GM18907 (cell line): Measurements from ENCODE around the gene LIN7C.
"Not testable (repeated sequence)": the region's sequence is repeated elsewhere in the genome, so short reads cannot be mapped to it uniquely, and the experiment has no call there.

Experiments
- ATAC-seq: cut with Tn5 transposase; IDR thresholded peaks from one replicate; pipeline ENCODE4 v1.9.1; 2021; ENCODE audit warnings: mild to moderate bottlenecking, moderate library complexity; ENCODE audit not compliant: unreplicated experiment

LIN7C gene

GRCh38 chr11:27506200-27507182 is at the start of gene LIN7C:
Gene LIN7C (minus strand): TSS chr11:27506769. CDS start chr11:27506752, 17 bp downstream.
- peak; percentile 97 for ATAC-seq

- ATAC-seq, result no peak
Observed at GRCh38 chr11:27555264-27555663, 48.7 kb upstream of the LIN7C start.

- no peak for ATAC-seq
Observed at GRCh38 chr11:27553186-27553585, 46.6 kb upstream of the LIN7C start.

GRCh38 chr11:27552341-27552740 is 45.8 kb upstream of the LIN7C start:
- no peak for ATAC-seq

GRCh38 chr11:27551127-27551526 is 44.6 kb upstream of the LIN7C start:
- peak; percentile 60 for ATAC-seq

GRCh38 chr11:27545946-27546345 is 39.4 kb upstream of the LIN7C start:
- no peak for ATAC-seq

GRCh38 chr11:27545035-27545434 is 38.5 kb upstream of the LIN7C start:
- no peak for ATAC-seq

GRCh38 chr11:27541790-27542189 is 35.2 kb upstream of the LIN7C start:
- no peak for ATAC-seq

GRCh38 chr11:27540051-27540450 is 33.5 kb upstream of the LIN7C start:
- ATAC-seq, result no peak

- ATAC-seq, result no peak
Observed at GRCh38 chr11:27535103-27535502, 28.5 kb upstream of the LIN7C start.

GRCh38 chr11:27532652-27533325 is 26.2 kb upstream of the LIN7C start:
- no peak for ATAC-seq

- ATAC-seq, result no peak
Observed at GRCh38 chr11:27528712-27529111, 22.1 kb upstream of the LIN7C start.

- ATAC-seq, result no peak
Observed at GRCh38 chr11:27526535-27526934, 20.0 kb upstream of the LIN7C start.

- ATAC-seq, result no peak
Observed at GRCh38 chr11:27525824-27526516, 19.4 kb upstream of the LIN7C start.

- ATAC-seq, result no peak
Observed at GRCh38 chr11:27524155-27524554, 17.6 kb upstream of the LIN7C start.

GRCh38 chr11:27520226-27520625 is 13.7 kb upstream of the LIN7C start:
- ATAC-seq, result no peak

GRCh38 chr11:27518518-27518917 is 11.9 kb upstream of the LIN7C start:
- no peak for ATAC-seq

GRCh38 chr11:27517490-27517889 is 10.9 kb upstream of the LIN7C start:
- ATAC-seq, result not testable (repeated sequence)

- no peak for ATAC-seq
Observed at GRCh38 chr11:27514558-27514957, 8.0 kb upstream of the LIN7C start.

GRCh38 chr11:27514076-27514475 is 7.5 kb upstream of the LIN7C start:
- ATAC-seq, result no peak

GRCh38 chr11:27513389-27513788 is 6.8 kb upstream of the LIN7C start:
- no peak for ATAC-seq
